Stimulated activated CD8-positive, alpha-beta memory T cell treated with anti-CD3 and anti-CD28 coated beads, Interleukin-4, amount 100 ng/mL, for 24 hours (primary cell): ENCODE data around the gene TCEANC2.
"Not testable (repeated sequence)": the region's sequence is repeated elsewhere in the genome, so short reads cannot be mapped to it uniquely, and the experiment has no call there.

Source experiments
- DNase-seq: peaks from one replicate; pipeline ENCODE4 v3.0.0-alpha.2; 2020; ENCODE audit warnings: low read depth

The TCEANC2 gene

GRCh38 chr1:54027848-54028247, 25.6 kb upstream of the TCEANC2 start:
- DNase-seq = no peak

DNA sequence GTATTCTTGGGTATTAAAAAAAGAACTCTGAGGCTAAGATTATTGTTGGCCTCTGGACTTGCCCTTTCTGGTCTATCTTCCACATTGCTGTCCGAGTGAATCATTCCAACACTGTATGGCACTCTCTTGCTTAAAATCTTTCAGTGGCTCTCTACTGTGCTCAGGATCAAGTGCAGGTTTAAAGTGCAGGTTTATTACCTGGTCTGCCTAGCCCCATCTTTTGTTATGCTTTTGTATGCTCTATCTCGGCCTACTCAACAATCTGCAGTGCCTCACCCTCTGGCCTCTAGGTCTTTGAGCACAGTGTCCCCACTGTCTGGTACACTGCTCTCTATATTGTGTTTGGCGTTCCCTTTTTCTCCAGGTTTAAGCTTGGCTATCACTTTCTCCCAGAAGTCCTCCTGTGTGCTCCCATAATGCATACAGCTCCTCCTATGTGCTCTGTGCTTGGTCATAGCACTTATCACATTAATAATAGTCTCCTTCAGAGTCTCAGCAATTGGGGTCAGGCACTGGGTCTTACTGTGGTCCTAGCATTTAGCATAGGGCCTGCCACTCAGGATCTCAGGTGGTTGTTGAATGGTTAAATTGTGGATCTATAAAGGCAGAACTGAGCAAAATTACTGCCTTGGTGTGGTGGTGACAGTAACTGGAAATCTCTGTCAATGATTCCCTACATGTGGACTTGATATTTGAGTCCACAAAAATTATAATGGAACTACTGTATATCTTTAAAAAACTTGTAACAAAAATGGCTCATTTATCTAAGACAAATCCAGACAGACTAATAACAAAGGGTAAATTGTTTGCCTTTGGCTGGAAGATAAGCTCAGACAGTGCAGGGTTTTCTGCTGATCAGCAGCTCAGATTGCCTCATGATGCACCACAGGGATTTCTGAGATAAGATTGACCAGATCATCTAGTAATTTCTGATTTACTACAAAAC, 24.8 kb upstream of the TCEANC2 start:
- no peak for DNase-seq

DNA sequence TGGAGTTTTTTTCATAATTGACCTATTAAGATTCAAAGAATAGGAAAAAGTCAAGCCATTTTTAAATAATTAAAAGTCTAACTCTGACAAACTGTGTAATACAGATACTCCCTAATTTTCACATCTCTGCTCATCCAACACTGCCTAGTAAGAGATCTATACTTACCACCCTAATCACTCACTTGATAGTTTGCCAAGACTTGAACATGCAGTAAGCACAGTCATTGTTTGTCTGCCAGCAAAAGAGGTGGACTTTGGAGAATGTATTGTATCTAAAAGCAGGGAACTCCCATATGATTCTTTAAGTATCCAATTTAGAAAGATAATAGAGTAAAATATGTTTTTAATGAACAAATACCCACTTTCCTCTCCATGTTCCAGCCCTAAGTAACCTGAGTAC, 15.9 kb upstream of the TCEANC2 start:
- DNase-seq = no peak

- no peak for DNase-seq
Measured at GRCh38 chr1:54041806-54042205, 11.6 kb upstream of the TCEANC2 start.

- no peak for DNase-seq
Measured at GRCh38 chr1:54045496-54045895, 7.9 kb upstream of the TCEANC2 start.

DNA sequence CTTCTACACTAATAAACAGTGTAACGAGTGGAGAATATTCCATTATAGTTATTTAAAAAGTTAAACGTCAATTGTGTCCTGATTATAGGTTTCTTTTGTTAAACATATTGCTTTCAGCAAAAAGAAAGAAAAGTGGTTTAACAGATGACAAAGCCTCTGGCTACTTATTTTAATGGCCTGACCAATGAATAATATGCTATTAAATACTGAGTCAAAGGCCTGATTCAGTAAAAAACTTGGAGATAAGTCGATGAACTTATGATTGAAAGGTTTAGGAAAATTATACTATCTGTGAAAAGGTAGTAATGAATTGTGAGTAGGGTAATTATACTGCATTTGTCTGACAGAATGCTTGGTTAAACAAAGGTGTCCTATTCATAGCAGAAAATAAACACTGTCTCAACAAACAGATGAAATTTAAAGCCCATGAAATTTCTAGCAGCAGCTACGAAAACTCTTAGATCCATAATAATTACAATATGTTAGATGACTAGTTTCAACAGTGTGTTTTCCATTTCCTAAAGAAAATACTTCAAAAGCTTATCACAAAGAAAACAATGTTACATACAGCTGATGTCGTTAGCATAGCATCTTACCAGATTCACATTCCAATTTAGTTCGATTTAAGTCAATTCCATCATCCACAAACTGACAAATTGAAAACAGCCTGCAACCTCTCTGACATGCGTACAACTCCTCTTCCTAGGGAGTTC, 6.6 kb upstream of the TCEANC2 start:
- no peak for DNase-seq

DNA sequence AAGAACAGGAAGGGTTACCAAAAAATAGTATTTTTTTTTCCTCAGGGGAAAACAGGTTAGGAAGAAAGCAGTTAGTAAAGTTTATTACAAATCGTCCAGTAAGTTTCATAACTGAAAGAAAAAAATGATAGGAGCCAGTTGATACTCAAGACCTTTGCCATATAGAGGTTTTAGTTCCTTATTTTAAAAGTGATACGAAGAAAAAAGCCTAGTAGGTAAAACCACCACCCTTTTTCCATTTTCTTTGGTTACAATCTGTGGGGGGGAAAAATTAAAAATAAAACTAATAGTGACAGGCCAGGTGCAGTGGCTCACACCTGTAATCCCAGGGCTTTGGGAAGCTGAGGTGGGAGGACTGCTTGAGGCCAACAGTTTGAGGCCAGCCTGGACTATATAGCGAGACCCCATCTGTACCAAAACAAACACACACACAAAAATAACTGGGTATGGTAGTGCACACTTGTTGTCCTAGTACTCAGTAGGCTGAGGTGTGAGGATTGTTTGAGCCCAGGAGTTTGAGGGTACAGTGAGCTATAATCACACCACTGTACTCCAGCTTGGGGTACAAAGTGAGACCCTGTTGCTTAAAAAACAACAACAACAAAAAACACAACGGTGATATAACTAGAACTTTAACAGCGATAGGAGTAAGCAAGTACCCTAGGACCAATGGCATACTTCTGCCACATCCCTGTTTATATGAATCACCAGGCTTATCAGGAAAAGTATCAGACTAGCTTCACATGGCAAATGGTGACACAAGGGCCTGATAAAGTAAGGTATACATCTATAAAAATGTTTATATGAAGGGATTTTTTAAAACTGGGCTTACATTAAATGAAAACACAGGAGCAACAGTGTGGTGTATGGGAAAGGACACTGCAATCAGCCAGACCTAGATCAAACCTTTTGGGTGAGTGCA, 5.8 kb upstream of the TCEANC2 start:
- no peak for DNase-seq

DNA sequence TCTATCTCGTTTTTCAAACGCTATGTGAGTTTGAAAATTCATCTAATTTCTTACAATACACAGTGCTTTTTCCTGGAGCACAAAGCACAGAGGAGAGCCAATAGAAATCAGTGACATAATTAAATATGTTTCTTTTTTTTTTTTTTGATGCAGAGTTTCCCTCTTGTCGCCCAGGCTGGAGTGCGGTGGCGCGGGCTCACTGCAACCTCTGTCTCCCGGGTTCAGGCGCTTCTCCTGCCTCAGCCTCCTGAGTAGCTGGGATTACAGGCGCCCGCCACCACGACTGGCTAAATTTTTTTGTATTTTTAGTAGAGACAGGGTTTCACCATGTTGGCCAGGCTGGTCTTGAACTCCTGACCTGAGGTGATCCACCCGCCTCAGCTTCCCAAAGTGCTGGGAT, 3.0 kb upstream of the TCEANC2 start:
- DNase-seq = not testable (repeated sequence)

- DNase-seq = no peak
Measured at GRCh38 chr1:54051933-54052430, 1.4 kb upstream of the TCEANC2 start.

- peak; percentile 4 for DNase-seq
Measured at GRCh38 chr1:54052431-54052933, 926 bp upstream of the TCEANC2 start.

- no peak for DNase-seq
Measured at GRCh38 chr1:54053745-54054437, 483 bp downstream of the TCEANC2 start.

- DNase-seq = no peak
Measured at GRCh38 chr1:54054438-54054749, 986 bp downstream of the TCEANC2 start.

- no peak for DNase-seq
Measured at GRCh38 chr1:54064299-54064698, 10.9 kb downstream of the TCEANC2 start.

- no peak for DNase-seq
Measured at GRCh38 chr1:54069791-54070170, 16.4 kb downstream of the TCEANC2 start.

- DNase-seq = no peak
Measured at GRCh38 chr1:54070171-54070837, 16.9 kb downstream of the TCEANC2 start.

DNA sequence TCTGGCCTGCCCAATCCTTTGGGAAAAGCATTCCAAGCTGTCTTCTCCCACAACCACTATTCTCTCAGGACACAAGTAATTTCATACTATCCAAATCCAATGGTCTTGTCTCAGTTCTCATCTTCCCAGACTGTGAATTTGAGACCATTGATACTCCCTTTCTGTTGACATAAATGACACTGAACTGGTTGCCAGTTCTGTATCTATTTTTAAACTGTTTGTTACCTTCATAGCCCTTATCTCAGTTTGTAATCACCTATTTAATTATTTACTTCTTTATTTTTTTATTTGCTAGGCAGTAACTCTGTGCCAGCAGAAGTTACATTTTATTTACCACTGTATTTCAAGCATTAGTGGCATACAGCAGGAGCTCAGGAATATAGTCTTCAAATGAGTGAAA, 24.0 kb downstream of the TCEANC2 start:
- no peak for DNase-seq

- no peak for DNase-seq
Measured at GRCh38 chr1:54080598-54081049, 27.2 kb downstream of the TCEANC2 start.

DNA sequence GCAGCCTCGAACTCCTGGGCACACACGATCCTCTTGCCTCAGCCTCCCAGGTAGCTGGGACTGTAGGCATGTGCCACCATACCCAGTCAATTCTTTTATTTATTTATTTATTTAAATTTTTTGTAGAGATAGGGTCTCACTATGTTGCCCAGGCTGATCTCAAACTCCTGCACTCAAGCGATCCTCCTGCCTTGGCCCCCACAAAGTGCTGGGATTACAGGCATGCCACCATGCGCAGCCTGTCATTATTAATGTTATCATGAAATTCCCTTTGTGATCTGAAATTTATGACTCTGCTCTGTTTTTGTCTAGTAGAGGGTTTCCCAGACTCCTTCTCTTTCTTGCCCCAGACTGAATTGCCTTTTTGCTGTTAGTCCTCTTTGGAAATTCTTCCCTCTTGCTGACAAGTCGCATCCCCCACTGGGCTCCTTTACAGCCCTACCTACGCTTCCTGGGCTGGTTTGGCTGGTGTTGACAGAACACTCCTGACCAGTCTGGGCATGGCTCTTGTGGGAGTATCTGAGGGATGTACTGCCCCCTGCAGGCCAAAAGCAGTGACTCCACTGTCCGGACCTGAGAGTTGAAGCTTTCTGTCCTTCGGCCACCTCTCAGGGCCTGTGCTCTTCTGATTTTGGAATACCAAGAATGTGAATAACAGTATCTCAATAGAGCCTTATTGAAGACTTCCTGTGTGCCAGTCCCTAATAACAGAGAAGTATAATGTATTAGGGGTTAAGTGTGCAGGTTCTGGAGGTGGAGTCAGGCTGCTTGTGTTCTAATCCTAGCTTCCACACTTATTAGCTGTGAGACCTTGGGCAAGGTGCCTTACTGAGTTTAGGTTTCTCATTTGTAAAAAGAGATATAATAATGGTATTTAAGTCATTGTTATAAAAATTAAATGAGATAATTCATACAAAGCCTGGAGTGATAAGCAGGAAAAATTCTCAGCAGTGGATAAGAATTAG, 28.2 kb downstream of the TCEANC2 start:
- peak; percentile 9 for DNase-seq

DNA sequence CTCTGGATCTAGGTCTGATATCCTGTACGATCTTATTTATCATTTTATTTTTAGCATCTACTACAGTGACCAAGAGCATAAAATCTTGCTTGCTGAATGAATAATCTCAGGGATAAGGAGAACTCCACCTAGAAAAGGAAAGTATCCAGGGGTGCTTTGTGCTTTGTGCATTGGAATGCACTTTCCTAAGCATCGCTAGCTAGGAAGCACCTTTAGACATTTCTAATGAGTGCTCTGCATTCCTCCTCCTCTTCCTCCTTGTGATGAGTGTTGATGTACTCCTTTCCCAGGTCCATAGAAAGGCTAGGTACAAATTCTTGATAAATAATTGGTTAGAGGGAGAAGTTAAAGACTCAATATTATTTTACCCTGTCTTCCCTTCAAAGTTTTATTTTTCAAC, 31.4 kb downstream of the TCEANC2 start:
- DNase-seq = no peak

DNA sequence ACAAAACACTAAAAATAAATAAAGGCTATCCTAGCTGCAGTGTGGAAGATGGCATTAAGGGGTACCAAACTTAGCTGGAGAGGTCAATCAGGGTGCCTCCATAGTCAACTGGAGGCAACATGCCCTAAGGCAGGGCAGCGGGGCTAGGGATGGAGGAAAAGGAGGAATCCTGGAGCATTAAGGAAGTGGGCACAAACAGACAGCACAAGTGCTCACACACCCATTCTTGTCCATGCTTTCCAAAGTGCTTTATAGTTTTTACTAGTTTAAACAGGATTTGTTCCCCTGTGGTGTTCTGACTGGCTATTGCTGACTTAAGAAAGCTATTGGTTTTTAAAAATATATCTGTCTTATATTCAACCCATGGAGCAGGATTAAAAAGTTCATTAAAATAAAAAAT, 33.3 kb downstream of the TCEANC2 start:
- DNase-seq = no peak
